Thyroid gland (tissue), 4 donors: Measurements from ENCODE around the gene MAP3K3. TPM values are rescaled to one million over a fixed set of nuclear protein-coding genes. Genes with fewer than 3 reads are reported as not detected.

Experiments
- DNase-seq, 2 donors: peaks; one replicate each; pipeline ENCODE4 v3.0.0-alpha.2; 2019
- H3K27ac ChIP-seq, 3 donors: fragments of 200-600 bp; sonication (generic); 1 replicate in 2 of 3; 2 replicates in 1 of 3; pipeline ENCODE4 v1.5.1; 2016 to 2019; ENCODE audit warnings: mild to moderate bottlenecking in 1 of 3, moderate library complexity in 1 of 3
- H3K27me3 ChIP-seq: fragments of 200-600 bp; sonication (generic); one replicate; pipeline ENCODE4 v1.5.1; 2019
- H3K36me3 ChIP-seq, 2 donors: fragments of 200-600 bp; sonication (generic); one replicate each; pipeline ENCODE4 v1.5.1; 2016 to 2019
- H3K4me1 ChIP-seq, 2 donors: fragments of 200-600 bp; sonication (generic); one replicate each; pipeline ENCODE4 v1.5.1; 2017 to 2019
- H3K4me3 ChIP-seq, 3 donors: fragments of 200-600 bp; sonication (generic); replicated peaks in 1 of 3; 1 replicate in 2 of 3; 2 replicates in 1 of 3; pipeline ENCODE4 v1.5.1; 2016; ENCODE audit warnings: mild to moderate bottlenecking in 1 of 3
- H3K9me3 ChIP-seq: fragments of 200-600 bp; sonication (generic); one replicate; pipeline ENCODE4 v1.5.1; 2017
- POLR2A ChIP-seq, 2 donors: fragments of 450-650 bp; IDR thresholded peaks; one replicate each; pipeline ENCODE4 v1.6.1; 2017; ENCODE audit warnings: antibody characterized with exemption in 2 of 2, mild to moderate bottlenecking in 2 of 2, moderate library complexity in 1 of 2
- WGBS, 2 donors: methylation state at CpG; one replicate each; pipeline ENCODE4 v1.1.5; 2017; 5-methylcytosine and 5-hydroxymethylcytosine counted together
- intact Hi-C: fragments of 100-400 bp; cut with DNase I; formaldehyde crosslinking; loops from one replicate; pipeline ENCODE4 v1.15.1; 2023
- total RNA-seq, 4 donors: library from RNA; depleted of rRNA; stranded (reverse); fragments of >200 nt; gene quantifications; one replicate each; pipeline ENCODE4 v1.2.3, GENCODE V29; 2016
- TF ChIP-seq, protein P1 (sequence below), 6 experiments: fragments of 200-600 bp in 3 of 6; fragments of 450-650 bp in 3 of 6; sonication (generic) in 3 of 6; IDR thresholded peaks; one replicate each; pipeline ENCODE4 v1.5.1; 2016 to 2019; ENCODE audit warnings: antibody characterized with exemption in 6 of 6, mild to moderate bottlenecking in 2 of 6, inconsistent platforms in 1 of 6, moderate library complexity in 1 of 6

MAP3K3 gene
- total RNA-seq, 4 donors from 2014 or later: 38.6 to 68.0 (median 43.8) TPM

DNA sequence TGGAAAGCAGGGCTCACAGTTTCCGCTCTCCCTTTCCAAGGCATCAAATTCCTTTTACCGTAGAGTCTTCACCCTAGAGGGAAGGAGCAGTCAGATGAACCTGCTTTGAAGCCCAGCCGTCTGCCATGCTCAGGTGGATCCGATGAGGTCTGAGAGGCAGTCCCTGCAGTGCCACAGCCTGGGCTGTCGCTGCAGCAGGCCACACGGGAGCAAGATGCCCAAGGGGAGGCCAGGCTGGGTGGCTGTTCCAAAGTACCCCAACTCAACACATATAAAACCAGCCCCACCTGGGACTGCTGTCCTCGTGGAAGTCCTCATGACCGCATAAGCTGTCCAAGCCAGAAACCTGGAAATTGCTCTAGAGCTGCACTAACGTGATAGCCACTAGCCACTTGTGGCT is 82.6 kb downstream of the MAP3K3 start:
- intact Hi-C loops: no loop called here
- no peak for DNase-seq
- Histone ChIP-seq H3K36me3 (peaks cover 12 to 26% of the 10 kb centered on the region in 2 donors), H3K4me3 (no peak overlapping the region), H3K27me3 (no peaks in the 10 kb centered on the region), H3K27ac (no peak overlapping the region), H3K9me3 (no peaks in the 10 kb centered on the region), H3K4me1 (peaks cover 0 to 9% of the 10 kb centered on the region in 2 donors)
- TF ChIP-seq POLR2A (IDR thresholded peaks at IDR 0.05): no peak
- TF ChIP-seq, protein P1, sequence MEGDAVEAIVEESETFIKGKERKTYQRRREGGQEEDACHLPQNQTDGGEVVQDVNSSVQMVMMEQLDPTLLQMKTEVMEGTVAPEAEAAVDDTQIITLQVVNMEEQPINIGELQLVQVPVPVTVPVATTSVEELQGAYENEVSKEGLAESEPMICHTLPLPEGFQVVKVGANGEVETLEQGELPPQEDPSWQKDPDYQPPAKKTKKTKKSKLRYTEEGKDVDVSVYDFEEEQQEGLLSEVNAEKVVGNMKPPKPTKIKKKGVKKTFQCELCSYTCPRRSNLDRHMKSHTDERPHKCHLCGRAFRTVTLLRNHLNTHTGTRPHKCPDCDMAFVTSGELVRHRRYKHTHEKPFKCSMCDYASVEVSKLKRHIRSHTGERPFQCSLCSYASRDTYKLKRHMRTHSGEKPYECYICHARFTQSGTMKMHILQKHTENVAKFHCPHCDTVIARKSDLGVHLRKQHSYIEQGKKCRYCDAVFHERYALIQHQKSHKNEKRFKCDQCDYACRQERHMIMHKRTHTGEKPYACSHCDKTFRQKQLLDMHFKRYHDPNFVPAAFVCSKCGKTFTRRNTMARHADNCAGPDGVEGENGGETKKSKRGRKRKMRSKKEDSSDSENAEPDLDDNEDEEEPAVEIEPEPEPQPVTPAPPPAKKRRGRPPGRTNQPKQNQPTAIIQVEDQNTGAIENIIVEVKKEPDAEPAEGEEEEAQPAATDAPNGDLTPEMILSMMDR (IDR thresholded peaks at IDR 0.05): no peak
- WGBS, 2 donors: 89 to 92% methylated on average over 9 of the region's 9 CpGs

GRCh38 chr17:63705657-63706056 is 83.4 kb downstream of the MAP3K3 start:
- 61 to 86% methylated on average over 3 of the region's 3 CpGs for WGBS, 2 donors
- H3K36me3 ChIP-seq: peaks cover 12 to 35% of the 10 kb centered on the region in 2 donors
- no peak overlapping the region for H3K27ac ChIP-seq
- no peak for DNase-seq
- no peak for TF ChIP-seq POLR2A (IDR thresholded peaks at IDR 0.05)
- TF ChIP-seq, protein P1 (IDR thresholded peaks at IDR 0.05): no peak
- H3K9me3 ChIP-seq: no peaks in the 10 kb centered on the region
- intact Hi-C loops: no loop called here
- no peak overlapping the region for H3K4me3 ChIP-seq
- H3K27me3 ChIP-seq: no peaks in the 10 kb centered on the region
- H3K4me1 ChIP-seq: peaks cover 0 to 5% of the 10 kb centered on the region in 2 donors

DNA sequence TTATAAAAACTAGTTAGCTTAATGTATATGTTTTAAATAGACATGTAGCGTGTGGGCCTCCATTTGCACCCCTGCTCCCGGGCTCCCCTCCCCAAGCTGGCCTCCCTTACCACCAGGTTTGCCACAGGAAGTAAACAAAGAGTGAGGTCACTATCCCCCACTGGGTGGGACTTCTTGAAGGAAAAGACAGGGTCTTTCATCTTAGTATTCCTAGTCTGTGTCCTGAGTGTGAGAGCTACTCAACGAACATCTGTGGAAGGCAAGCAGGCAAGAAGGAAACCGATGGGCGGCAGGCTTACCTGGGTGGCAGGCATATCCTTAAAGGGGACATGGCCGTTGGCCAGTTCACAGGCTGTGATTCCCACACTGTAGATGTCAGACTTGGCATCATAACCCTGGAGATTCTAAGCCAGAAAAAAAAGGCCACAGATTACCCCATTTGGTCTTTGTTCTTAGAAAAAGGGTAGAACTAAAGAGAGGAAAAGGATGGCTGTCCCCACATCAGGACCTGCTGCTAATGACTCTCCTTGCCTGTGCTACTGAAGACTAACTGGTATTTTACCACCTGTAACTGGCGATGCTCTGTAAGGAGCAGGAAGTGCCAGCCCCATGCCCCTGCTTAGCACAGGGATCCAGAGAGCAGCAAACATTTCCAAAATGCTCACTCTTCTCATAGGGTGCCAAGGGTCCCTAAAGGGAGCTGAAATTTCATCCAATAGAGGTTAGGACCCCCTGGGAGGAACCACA is 84.3 kb downstream of the MAP3K3 start:
- DNase-seq: no peak
- no peak overlapping the region for H3K4me3 ChIP-seq
- no peaks in the 10 kb centered on the region for H3K9me3 ChIP-seq
- no peaks in the 10 kb centered on the region for H3K27me3 ChIP-seq
- WGBS, 2 donors: 87 to 89% methylated on average over 7 of the region's 7 CpGs
- H3K4me1 ChIP-seq: no peaks in the 10 kb centered on the region
- intact Hi-C loops: no loop called here
- peaks cover 12 to 38% of the 10 kb centered on the region in 2 donors for H3K36me3 ChIP-seq
- no peak overlapping the region for H3K27ac ChIP-seq
- TF ChIP-seq POLR2A (IDR thresholded peaks at IDR 0.05): no peak
- TF ChIP-seq, protein P1 (IDR thresholded peaks at IDR 0.05): no peak

DNA sequence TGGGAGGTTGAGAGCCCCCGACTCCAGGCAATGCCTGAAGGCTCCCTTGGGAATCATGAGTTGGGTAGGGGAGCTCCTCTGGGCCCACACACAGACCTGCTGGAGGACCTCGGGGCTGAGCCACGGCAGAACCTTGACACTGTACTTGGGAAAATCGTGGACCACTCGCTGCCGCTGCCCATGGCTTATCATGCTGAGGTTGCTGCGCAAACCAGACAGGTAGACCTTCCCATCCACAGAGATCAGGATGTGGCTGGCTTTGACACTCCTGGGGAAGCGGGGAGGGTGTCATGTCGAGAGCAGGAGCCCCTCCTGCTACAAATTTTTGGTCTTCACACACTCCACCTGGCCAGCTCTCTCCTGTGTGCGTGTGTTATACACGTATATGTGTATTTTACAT is 84.9 kb downstream of the MAP3K3 start:
- no peak for DNase-seq
- Histone ChIP-seq H3K9me3 (no peaks in the 10 kb centered on the region), H3K36me3 (peaks cover 12 to 40% of the 10 kb centered on the region in 2 donors), H3K27me3 (no peaks in the 10 kb centered on the region), H3K4me3 (no peak overlapping the region), H3K4me1 (no peaks in the 10 kb centered on the region), H3K27ac (no peak overlapping the region)
- TF ChIP-seq, protein P1 (IDR thresholded peaks at IDR 0.05): no peak
- TF ChIP-seq POLR2A (IDR thresholded peaks at IDR 0.05): no peak
- WGBS, 2 donors: 93 to 98% methylated on average over 4 to 10 of the region's 11 CpGs
- intact Hi-C loops: no loop called here

- Histone ChIP-seq H3K36me3 (peaks cover 25 to 42% of the 10 kb centered on the region in 2 donors), H3K9me3 (no peaks in the 10 kb centered on the region)
These were observed 86.9 kb downstream of the MAP3K3 start for GRCh38 chr17:63709110-63709509.

More at GRCh38 chr17:63709110-63709509, 86.9 kb downstream of the MAP3K3 start:
- Histone ChIP-seq H3K4me3 (no peak overlapping the region), H3K27ac (no peak overlapping the region), H3K4me1 (no peaks in the 10 kb centered on the region), H3K27me3 (no peaks in the 10 kb centered on the region)
- intact Hi-C loops: no loop called here
- TF ChIP-seq, protein P1 (IDR thresholded peaks at IDR 0.05): no peak
- no peak for TF ChIP-seq POLR2A (IDR thresholded peaks at IDR 0.05)
- no peak for DNase-seq
- WGBS, 2 donors: 94 to 96% methylated on average over 6 of the region's 6 CpGs
